ENCODE results near the gene FEM1C.

Gene FEM1C

GRCh38 chr5:115544436-115545350, at the start of gene FEM1C:
TSS of gene FEM1C (minus strand) at chr5:115544775. CDS start at chr5:115543493, 1,282 bp downstream.
- TF ChIP-seq CTCF (IDR thresholded peaks at IDR 0.05; ENCODE audit: low read depth, low read length, missing control alignments) = no peak
- DNase-seq (ENCODE audit: low read depth) = peak; percentile 85

GRCh38 chr5:115589043-115589442, 44.5 kb upstream of the FEM1C start:
- DNase-seq (ENCODE audit: low read depth) = no peak
- no peak for TF ChIP-seq CTCF (IDR thresholded peaks at IDR 0.05; ENCODE audit: low read depth, low read length, missing control alignments)
- H3K4me3 ChIP-seq (ENCODE audit: low read depth, low read length) = no peak overlapping the region

More at GRCh38 chr5:115544436-115545350, at the start of gene FEM1C:
- H3K4me3 ChIP-seq (ENCODE audit: low read depth, low read length) = peak within 1 kb of the TSS; percentile 92

GRCh38 chr5:115588640-115589039, 44.1 kb upstream of the FEM1C start:
- H3K4me3 ChIP-seq (ENCODE audit: low read depth, low read length) = no peak overlapping the region
- no peak for TF ChIP-seq CTCF (IDR thresholded peaks at IDR 0.05; ENCODE audit: low read depth, low read length, missing control alignments)
- no peak for DNase-seq (ENCODE audit: low read depth)

- no peak for DNase-seq (ENCODE audit: low read depth)
- TF ChIP-seq CTCF (IDR thresholded peaks at IDR 0.05; ENCODE audit: low read depth, low read length, missing control alignments) = peak; percentile 22
- H3K4me3 ChIP-seq (ENCODE audit: low read depth, low read length) = no peak overlapping the region
These were observed 42.1 kb upstream of the FEM1C start for GRCh38 chr5:115586525-115587146.

- no peak for DNase-seq (ENCODE audit: low read depth)
- H3K4me3 ChIP-seq (ENCODE audit: low read depth, low read length) = no peak overlapping the region
- TF ChIP-seq CTCF (IDR thresholded peaks at IDR 0.05; ENCODE audit: low read depth, low read length, missing control alignments) = no peak
These were observed 40.7 kb upstream of the FEM1C start for GRCh38 chr5:115585265-115585664.

- no peak for DNase-seq (ENCODE audit: low read depth)
- TF ChIP-seq CTCF (IDR thresholded peaks at IDR 0.05; ENCODE audit: low read depth, low read length, missing control alignments) = no peak
- no peak overlapping the region for H3K4me3 ChIP-seq (ENCODE audit: low read depth, low read length)
These were observed 39.9 kb upstream of the FEM1C start for GRCh38 chr5:115584501-115584900.

Data from GM12864 (cell line).